K562 (cell line): Measurements from ENCODE around the gene NBEAL2. TPM values are rescaled to one million over a fixed set of nuclear protein-coding genes. Genes with fewer than 3 reads are reported as not detected.
A peak's percentile ranks its signal among the peaks of the same experiment; 100 is the strongest.

ENCODE experiments used
- ARNT ChIP-seq, 2 experiments: fragments of 450-650 bp; IDR thresholded peaks; 2 replicates each; pipeline ENCODE4 v1.6.1; 2016; ENCODE audit warnings: mild to moderate bottlenecking in 1 of 2
- CREB1 ChIP-seq, 2 experiments: sonication (generic) in 1 of 2; formaldehyde crosslinking in 1 of 2; IDR thresholded peaks; 2 replicates each; pipeline versions ENCODE4 v1.6.1 to v1.8.0; 2012 to 2022; ENCODE audit warnings: inconsistent platforms in 1 of 2, mild to moderate bottlenecking in 1 of 2, missing genetic modification reagents in 1 of 2, moderate library complexity in 1 of 2
- HDAC2 ChIP-seq: fragments of 450-650 bp; IDR thresholded peaks from 2 replicates; pipeline ENCODE4 v1.6.1; 2016; ENCODE audit warnings: mild to moderate bottlenecking
- KAT2B ChIP-seq: IDR thresholded peaks from one replicate; pipeline ENCODE4 v1.6.1; 2012; ENCODE audit warnings: low read depth, mild to moderate bottlenecking, control low read depth, inconsistent platforms, low read length, moderate library complexity
- MEF2D ChIP-seq: conservative IDR thresholded peaks from 2 replicates; pipeline ENCODE4 v1.6.1; 2016; ENCODE audit warnings: low read depth, missing genetic modification characterization, missing compliant biosample characterization
- MEIS2 ChIP-seq: fragments of 450-650 bp; IDR thresholded peaks from 2 replicates; pipeline ENCODE4 v1.6.1; 2014; ENCODE audit warnings: mild to moderate bottlenecking; ENCODE audit not compliant: partially characterized antibody
- NBN ChIP-seq: fragments of 450-650 bp; IDR thresholded peaks from 2 replicates; pipeline ENCODE4 v1.6.1; 2016; ENCODE audit warnings: low read depth, mild to moderate bottlenecking
- NFE2 ChIP-seq: IDR thresholded peaks from 2 replicates; pipeline ENCODE4 v1.6.1; 2014; ENCODE audit warnings: antibody characterized with exemption, low read depth
- NUFIP1 ChIP-seq: fragments of 450-650 bp; IDR thresholded peaks from 2 replicates; pipeline ENCODE4 v1.6.1; 2018; ENCODE audit not compliant: partially characterized antibody
- POLR2A ChIP-seq: fragments of 450-650 bp; conservative IDR thresholded peaks from 2 replicates; pipeline ENCODE4 v1.6.1; 2016
- SMAD4 ChIP-seq: fragments of 250-450 bp; sonication (Bioruptor Pico); conservative IDR thresholded peaks from 2 replicates; pipeline ENCODE4 v1.8.0; 2021; ENCODE audit warnings: inconsistent platforms, mild to moderate bottlenecking, moderate library complexity
- ZC3H8 ChIP-seq: fragments of 450-650 bp; IDR thresholded peaks from 2 replicates; pipeline ENCODE4 v1.6.1; 2017
- ZNF197 ChIP-seq: fragments of 200-800 bp; sonication (Bioruptor generic); IDR thresholded peaks from 2 replicates; pipeline ENCODE4 v1.6.1; 2016; ENCODE audit warnings: low read depth, missing genetic modification characterization, missing compliant biosample characterization
- ZNF41 ChIP-seq: fragments of 250-450 bp; sonication (Bioruptor Pico); conservative IDR thresholded peaks from 2 replicates; pipeline ENCODE4 v1.4.0; 2020; ENCODE audit warnings: mild to moderate bottlenecking
- polyA plus RNA-seq, 8 experiments: library from polyadenylated mRNA; depleted of rRNA in 4 of 8; stranded (reverse) in 5 of 8; unstranded in 3 of 8; fragments of >200 nt; fragmentation: Nextera tagmentation in 2 of 8; fragmentation: Illumina TruSeq in 1 of 8; extraction: Ambion mirVana in 2 of 8; extraction: Trizol in 1 of 8; gene quantifications; 2 replicates each; pipeline versions ENCODE4 v1.2.1 to v1.2.3, GENCODE V29; 2011 to 2014; ENCODE audit warnings: inconsistent platforms in 1 of 8, missing spikeins in 1 of 8
- total RNA-seq, 7 experiments: library from RNA; depleted of rRNA in 6 of 7; stranded (reverse); fragments of >200 nt in 6 of 7; fragmentation: Illumina TruSeq in 2 of 7; extraction: Trizol in 2 of 7; gene quantifications; 2 replicates each; pipeline versions ENCODE4 v1.2.1 to v1.2.3, GENCODE V29; 2011 to 2021; ENCODE audit warnings: low replicate concordance in 1 of 7
- TF ChIP-seq, protein P1 (sequence below): fragments of 450-650 bp; IDR thresholded peaks from 2 replicates; pipeline ENCODE4 v1.7.1; 2018; ENCODE audit warnings: mild to moderate bottlenecking, low read depth; ENCODE audit not compliant: partially characterized antibody
- TF ChIP-seq, protein P2 (sequence below): sonication (generic); formaldehyde crosslinking; IDR thresholded peaks from 2 replicates; pipeline ENCODE4 v1.8.1; 2023; ENCODE audit warnings: missing genetic modification reagents, mild to moderate bottlenecking, borderline replicate concordance
- TF ChIP-seq, protein P3 (sequence below): sonication (generic); formaldehyde crosslinking; IDR thresholded peaks from 2 replicates; pipeline ENCODE4 v1.8.1; 2022; ENCODE audit warnings: missing genetic modification reagents
- TF ChIP-seq, protein P4 (sequence below): fragments of 450-650 bp; formaldehyde crosslinking; IDR thresholded peaks from 2 replicates; pipeline ENCODE4 v1.4.0; 2020; ENCODE audit warnings: mild to moderate bottlenecking, moderate library complexity

Gene NBEAL2
- total and polyA plus RNA-seq, 9 of the 15 experiments (the other 6 are each of a cell fraction or from before 2014, with no cell fraction given) = 0.06 to 114 (median 29.6) TPM

DNA sequence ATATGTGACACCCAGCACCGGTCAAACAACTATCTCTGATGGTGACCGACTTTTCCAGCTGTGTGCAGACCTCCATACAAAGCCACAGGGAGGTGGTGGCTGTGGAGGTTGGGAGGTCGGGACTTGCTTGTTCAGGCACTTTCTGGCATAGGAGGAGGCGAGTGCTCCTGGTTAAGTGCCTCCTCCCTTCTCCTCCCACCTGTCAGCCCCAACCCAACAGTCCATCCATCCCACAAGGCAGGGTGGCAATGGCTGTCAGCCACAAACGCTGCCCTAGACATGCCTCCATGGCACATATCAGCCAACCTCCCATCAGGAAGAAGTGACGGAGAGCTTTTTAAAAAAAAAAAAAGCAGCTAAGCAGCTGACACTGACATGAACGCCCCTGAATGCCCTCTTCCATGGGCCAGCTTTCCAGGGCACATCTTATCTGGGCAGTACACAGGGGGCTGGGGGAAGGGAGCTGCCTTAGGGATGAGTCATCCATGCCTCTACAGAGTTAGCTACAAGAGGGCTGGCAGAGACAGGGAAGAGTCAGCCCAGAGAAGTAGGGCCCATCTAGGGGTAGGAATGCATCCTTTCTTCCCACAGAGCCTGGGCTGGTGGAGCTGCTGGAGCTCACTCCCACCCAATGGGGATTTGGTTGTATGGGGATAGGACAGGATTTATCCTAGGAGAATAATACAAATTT, 44.2 kb upstream of the NBEAL2 start (continued):
- TF ChIP-seq KAT2B = no peak
- 0 out of 2 replicates have a peak, but pooled peaks have one; percentile 29 for TF ChIP-seq POLR2A
- TF ChIP-seq CREB1 (IDR thresholded peaks at IDR 0.05) = 0 out of 2 replicates have a peak, but pooled peaks have one; percentile 30
- 0 out of 2 replicates have a peak, but pooled peaks have one; percentile 21 for TF ChIP-seq CREB1 (CRISPR knock-in tag; IDR thresholded peaks at IDR 0.05)
- no peak for TF ChIP-seq ZC3H8
- TF ChIP-seq ZNF41 = no peak
- no peak for TF ChIP-seq ZNF197 (CRISPR knock-in tag)
- TF ChIP-seq, protein P1, sequence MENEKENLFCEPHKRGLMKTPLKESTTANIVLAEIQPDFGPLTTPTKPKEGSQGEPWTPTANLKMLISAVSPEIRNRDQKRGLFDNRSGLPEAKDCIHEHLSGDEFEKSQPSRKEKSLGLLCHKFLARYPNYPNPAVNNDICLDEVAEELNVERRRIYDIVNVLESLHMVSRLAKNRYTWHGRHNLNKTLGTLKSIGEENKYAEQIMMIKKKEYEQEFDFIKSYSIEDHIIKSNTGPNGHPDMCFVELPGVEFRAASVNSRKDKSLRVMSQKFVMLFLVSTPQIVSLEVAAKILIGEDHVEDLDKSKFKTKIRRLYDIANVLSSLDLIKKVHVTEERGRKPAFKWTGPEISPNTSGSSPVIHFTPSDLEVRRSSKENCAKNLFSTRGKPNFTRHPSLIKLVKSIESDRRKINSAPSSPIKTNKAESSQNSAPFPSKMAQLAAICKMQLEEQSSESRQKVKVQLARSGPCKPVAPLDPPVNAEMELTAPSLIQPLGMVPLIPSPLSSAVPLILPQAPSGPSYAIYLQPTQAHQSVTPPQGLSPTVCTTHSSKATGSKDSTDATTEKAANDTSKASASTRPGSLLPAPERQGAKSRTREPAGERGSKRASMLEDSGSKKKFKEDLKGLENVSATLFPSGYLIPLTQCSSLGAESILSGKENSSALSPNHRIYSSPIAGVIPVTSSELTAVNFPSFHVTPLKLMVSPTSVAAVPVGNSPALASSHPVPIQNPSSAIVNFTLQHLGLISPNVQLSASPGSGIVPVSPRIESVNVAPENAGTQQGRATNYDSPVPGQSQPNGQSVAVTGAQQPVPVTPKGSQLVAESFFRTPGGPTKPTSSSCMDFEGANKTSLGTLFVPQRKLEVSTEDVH = no peak
- peak; percentile 85; the same call in 1 of the 2 replicates for TF ChIP-seq HDAC2
- TF ChIP-seq, protein P2, sequence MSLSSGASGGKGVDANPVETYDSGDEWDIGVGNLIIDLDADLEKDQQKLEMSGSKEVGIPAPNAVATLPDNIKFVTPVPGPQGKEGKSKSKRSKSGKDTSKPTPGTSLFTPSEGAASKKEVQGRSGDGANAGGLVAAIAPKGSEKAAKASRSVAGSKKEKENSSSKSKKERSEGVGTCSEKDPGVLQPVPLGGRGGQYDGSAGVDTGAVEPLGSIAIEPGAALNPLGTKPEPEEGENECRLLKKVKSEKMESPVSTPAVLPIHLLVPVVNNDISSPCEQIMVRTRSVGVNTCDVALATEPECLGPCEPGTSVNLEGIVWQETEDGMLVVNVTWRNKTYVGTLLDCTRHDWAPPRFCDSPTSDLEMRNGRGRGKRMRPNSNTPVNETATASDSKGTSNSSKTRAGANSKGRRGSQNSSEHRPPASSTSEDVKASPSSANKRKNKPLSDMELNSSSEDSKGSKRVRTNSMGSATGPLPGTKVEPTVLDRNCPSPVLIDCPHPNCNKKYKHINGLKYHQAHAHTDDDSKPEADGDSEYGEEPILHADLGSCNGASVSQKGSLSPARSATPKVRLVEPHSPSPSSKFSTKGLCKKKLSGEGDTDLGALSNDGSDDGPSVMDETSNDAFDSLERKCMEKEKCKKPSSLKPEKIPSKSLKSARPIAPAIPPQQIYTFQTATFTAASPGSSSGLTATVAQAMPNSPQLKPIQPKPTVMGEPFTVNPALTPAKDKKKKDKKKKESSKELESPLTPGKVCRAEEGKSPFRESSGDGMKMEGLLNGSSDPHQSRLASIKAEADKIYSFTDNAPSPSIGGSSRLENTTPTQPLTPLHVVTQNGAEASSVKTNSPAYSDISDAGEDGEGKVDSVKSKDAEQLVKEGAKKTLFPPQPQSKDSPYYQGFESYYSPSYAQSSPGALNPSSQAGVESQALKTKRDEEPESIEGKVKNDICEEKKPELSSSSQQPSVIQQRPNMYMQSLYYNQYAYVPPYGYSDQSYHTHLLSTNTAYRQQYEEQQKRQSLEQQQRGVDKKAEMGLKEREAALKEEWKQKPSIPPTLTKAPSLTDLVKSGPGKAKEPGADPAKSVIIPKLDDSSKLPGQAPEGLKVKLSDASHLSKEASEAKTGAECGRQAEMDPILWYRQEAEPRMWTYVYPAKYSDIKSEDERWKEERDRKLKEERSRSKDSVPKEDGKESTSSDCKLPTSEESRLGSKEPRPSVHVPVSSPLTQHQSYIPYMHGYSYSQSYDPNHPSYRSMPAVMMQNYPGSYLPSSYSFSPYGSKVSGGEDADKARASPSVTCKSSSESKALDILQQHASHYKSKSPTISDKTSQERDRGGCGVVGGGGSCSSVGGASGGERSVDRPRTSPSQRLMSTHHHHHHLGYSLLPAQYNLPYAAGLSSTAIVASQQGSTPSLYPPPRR (CRISPR knock-in tag) = no peak
- TF ChIP-seq, protein P3, sequence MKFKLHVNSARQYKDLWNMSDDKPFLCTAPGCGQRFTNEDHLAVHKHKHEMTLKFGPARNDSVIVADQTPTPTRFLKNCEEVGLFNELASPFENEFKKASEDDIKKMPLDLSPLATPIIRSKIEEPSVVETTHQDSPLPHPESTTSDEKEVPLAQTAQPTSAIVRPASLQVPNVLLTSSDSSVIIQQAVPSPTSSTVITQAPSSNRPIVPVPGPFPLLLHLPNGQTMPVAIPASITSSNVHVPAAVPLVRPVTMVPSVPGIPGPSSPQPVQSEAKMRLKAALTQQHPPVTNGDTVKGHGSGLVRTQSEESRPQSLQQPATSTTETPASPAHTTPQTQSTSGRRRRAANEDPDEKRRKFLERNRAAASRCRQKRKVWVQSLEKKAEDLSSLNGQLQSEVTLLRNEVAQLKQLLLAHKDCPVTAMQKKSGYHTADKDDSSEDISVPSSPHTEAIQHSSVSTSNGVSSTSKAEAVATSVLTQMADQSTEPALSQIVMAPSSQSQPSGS (CRISPR knock-in tag) = no peak
- TF ChIP-seq, protein P4, sequence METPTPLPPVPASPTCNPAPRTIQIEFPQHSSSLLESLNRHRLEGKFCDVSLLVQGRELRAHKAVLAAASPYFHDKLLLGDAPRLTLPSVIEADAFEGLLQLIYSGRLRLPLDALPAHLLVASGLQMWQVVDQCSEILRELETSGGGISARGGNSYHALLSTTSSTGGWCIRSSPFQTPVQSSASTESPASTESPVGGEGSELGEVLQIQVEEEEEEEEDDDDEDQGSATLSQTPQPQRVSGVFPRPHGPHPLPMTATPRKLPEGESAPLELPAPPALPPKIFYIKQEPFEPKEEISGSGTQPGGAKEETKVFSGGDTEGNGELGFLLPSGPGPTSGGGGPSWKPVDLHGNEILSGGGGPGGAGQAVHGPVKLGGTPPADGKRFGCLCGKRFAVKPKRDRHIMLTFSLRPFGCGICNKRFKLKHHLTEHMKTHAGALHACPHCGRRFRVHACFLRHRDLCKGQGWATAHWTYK (CRISPR knock-in tag) = no peak
- peak; percentile 9; the same call in 1 of the 2 replicates for TF ChIP-seq NFE2
- TF ChIP-seq ARNT (IDR thresholded peaks at IDR 0.05) = peak in 1 of 2 experiments; percentile 41; a peak in 1 of 4 replicates
- TF ChIP-seq MEIS2 = peak; percentile 16
- TF ChIP-seq NBN = 0 out of 2 replicates have a peak, but pooled peaks have one; percentile 27
- no peak for TF ChIP-seq NUFIP1
- no peak for TF ChIP-seq MEF2D (tag)
- TF ChIP-seq SMAD4 (CRISPR knock-in tag) = peak; percentile 83
